ENCODE results near the gene GRIP2.

- no peak for TF ChIP-seq CTCF (IDR thresholded peaks at IDR 0.05; ENCODE audit: low read depth, low read length)
- no peak for TF ChIP-seq POLR2A (IDR thresholded peaks at IDR 0.05; ENCODE audit: extremely low read depth, insufficient read length)
- no peak for TF ChIP-seq MAX (IDR thresholded peaks at IDR 0.05; ENCODE audit: low read depth, low read length)
These were observed 13.7 kb upstream of the GRIP2 start for GRCh38 chr3:14553871-14554270.
